ENCODE measurements around the gene PRPS1L1.

PRPS1L1 gene

DNA sequence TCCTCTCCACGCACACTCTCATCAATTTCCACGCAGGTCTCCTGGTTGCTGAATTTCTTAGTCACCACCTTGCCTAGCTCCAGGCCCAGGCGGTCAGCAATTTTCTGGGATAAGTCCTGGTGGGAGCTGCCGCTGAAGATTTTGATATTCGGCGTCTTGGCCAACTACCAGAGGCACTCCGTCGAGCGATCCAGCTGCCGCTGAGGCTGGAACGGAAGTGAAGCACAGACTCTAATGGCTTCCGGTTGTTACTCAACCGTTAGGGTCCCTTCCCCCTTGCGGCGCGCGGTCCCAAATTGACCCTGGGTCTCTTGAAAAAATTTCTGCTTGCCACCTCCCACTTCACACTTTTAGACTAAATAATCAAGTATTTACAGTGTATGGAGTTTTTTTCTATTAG lies at the start of gene PRPS1L1:
Gene PRPS1L1, minus strand, starts transcription at position 219 of the 400 bp plus-strand sequence.
- DNase-seq: no peak
- no peak within 1 kb of the TSS for H3K4me3 Mint-ChIP-seq
- no peak within 1 kb of the TSS for H3K27ac Mint-ChIP-seq
- H3K4me1 Mint-ChIP-seq: no peaks in the 10 kb centered on the region
- H3K9me3 Mint-ChIP-seq: no peaks in the 10 kb centered on the region
- ATAC-seq: no peak
- no peaks in the 10 kb centered on the region for H3K27me3 Mint-ChIP-seq

GRCh38 chr7:18076461-18076860 lies 48.8 kb upstream of the PRPS1L1 start:
- Mint-ChIP-seq H3K9me3 (peaks cover 7 to 10% of the 10 kb centered on the region in 2 donors), H3K4me3 (no peak overlapping the region), H3K27me3 (peaks cover 4% of the 10 kb centered on the region), H3K4me1 (no peaks in the 10 kb centered on the region), H3K27ac (no peak overlapping the region)
- ATAC-seq (no peak), DNase-seq (no peak)

DNA sequence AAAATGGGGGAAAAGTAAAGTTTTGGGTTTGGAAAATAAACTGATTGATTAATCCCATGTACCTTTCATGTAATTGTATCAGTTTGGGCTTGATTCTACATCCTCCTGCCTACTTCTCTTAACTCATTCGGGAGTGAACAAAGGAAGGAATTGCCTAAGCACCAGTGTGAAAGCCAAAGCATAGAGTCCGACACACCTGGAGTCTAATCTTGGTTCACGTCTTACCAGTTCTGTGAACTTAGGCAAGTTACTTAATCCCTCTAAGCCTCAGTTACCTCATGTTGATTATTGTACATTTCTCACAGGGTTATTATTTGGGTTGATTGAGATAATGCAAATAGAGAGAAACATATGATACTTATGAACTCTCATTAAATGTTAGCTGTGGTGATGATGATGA lies 41.1 kb upstream of the PRPS1L1 start:
- Mint-ChIP-seq H3K4me1 (no peaks in the 10 kb centered on the region), H3K4me3 (no peak overlapping the region), H3K27me3 (no peaks in the 10 kb centered on the region), H3K27ac (no peak overlapping the region), H3K9me3 (no peaks in the 10 kb centered on the region)
- DNase-seq (no peak), ATAC-seq (no peak)

- no peak overlapping the region for H3K4me3 Mint-ChIP-seq
- no peaks in the 10 kb centered on the region for H3K27me3 Mint-ChIP-seq
- ATAC-seq: no peak
- no peaks in the 10 kb centered on the region for H3K9me3 Mint-ChIP-seq
- no peak overlapping the region for H3K27ac Mint-ChIP-seq
- H3K4me1 Mint-ChIP-seq: no peaks in the 10 kb centered on the region
- DNase-seq: no peak
Observed at GRCh38 chr7:18064242-18064838, 36.7 kb upstream of the PRPS1L1 start.

- no peak for ATAC-seq
- no peaks in the 10 kb centered on the region for H3K27me3 Mint-ChIP-seq
- no peak overlapping the region for H3K4me3 Mint-ChIP-seq
- H3K27ac Mint-ChIP-seq: no peak overlapping the region
- no peaks in the 10 kb centered on the region for H3K9me3 Mint-ChIP-seq
- DNase-seq: no peak
- no peaks in the 10 kb centered on the region for H3K4me1 Mint-ChIP-seq
Observed at GRCh38 chr7:18063149-18063901, 35.7 kb upstream of the PRPS1L1 start.

GRCh38 chr7:18059171-18059570 lies 31.5 kb upstream of the PRPS1L1 start:
- no peaks in the 10 kb centered on the region for H3K4me1 Mint-ChIP-seq
- ATAC-seq: no peak
- DNase-seq: no peak
- H3K27ac Mint-ChIP-seq: no peak overlapping the region
- no peak overlapping the region for H3K4me3 Mint-ChIP-seq
- H3K9me3 Mint-ChIP-seq: no peaks in the 10 kb centered on the region
- H3K27me3 Mint-ChIP-seq: no peaks in the 10 kb centered on the region

GRCh38 chr7:18053941-18054340 lies 26.3 kb upstream of the PRPS1L1 start:
- no peak overlapping the region for H3K4me3 Mint-ChIP-seq
- DNase-seq: no peak
- no peak overlapping the region for H3K27ac Mint-ChIP-seq
- H3K27me3 Mint-ChIP-seq: no peaks in the 10 kb centered on the region
- no peaks in the 10 kb centered on the region for H3K9me3 Mint-ChIP-seq
- ATAC-seq: no peak
- no peaks in the 10 kb centered on the region for H3K4me1 Mint-ChIP-seq

DNA sequence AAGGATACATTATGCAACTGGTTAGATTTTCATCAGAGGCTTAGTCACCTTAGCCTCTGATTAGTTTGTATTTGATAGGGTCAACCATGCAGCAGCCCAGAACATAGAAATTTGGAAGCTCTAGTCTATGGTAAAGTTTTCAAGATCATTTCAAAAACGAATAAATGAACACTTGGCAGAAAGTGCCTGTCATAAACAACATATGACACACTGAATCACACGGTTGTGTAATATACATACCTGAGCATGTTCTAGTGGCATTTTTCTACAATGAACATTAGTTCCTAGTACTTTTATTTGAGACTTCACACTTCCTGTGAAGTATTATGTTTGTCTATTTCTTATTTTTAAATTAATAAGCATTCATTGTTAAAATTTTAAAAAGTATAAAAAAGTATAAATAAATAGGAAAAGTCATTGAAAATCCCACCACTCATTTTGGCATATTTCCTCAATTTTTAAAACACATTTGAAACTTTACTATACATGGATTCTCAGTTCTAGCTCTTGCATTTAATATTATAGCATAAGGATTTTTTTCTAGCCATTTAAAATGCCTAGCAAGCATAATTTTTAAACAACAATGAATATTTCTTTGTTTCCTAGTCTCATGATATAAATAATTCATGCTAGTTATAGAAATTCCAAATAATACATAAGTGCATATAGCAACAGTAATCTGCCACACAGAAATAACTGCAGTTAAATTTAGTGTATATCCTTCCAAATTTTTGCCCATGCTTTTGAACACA lies 25.7 kb upstream of the PRPS1L1 start:
- H3K4me1 Mint-ChIP-seq: no peaks in the 10 kb centered on the region
- H3K27me3 Mint-ChIP-seq: no peaks in the 10 kb centered on the region
- H3K27ac Mint-ChIP-seq: no peak overlapping the region
- no peak for ATAC-seq
- no peaks in the 10 kb centered on the region for H3K9me3 Mint-ChIP-seq
- DNase-seq: no peak
- H3K4me3 Mint-ChIP-seq: no peak overlapping the region

DNA sequence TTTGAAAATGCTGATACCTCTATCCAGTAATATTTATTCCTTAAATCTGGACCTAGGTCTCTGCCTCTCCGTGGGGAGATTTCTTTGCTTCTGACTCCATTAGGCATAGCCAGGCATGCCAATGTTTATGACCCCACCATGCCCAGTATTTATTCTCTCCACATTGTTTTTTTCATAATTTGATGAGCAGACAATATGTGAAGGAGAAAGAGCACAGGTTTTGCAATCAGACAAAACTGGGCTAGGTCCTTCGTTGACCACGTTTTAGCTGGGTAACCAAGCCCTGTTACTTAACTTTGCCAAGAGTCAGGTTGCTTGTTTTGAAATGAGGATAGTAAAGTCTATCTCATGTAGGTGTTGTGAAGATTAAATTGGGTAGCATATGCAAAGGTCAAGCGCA lies 21.6 kb upstream of the PRPS1L1 start:
- Mint-ChIP-seq H3K4me3 (no peak overlapping the region), H3K27ac (no peak overlapping the region), H3K4me1 (no peaks in the 10 kb centered on the region), H3K27me3 (no peaks in the 10 kb centered on the region), H3K9me3 (no peaks in the 10 kb centered on the region)
- DNase-seq (no peak), ATAC-seq (no peak)

GRCh38 chr7:18046601-18047000 lies 19.0 kb upstream of the PRPS1L1 start:
- ATAC-seq: no peak
- DNase-seq: no peak
- no peaks in the 10 kb centered on the region for H3K4me1 Mint-ChIP-seq
- peaks cover 4 to 7% of the 10 kb centered on the region in 2 donors for H3K9me3 Mint-ChIP-seq
- no peaks in the 10 kb centered on the region for H3K27me3 Mint-ChIP-seq
- no peak overlapping the region for H3K27ac Mint-ChIP-seq
- no peak overlapping the region for H3K4me3 Mint-ChIP-seq

DNA sequence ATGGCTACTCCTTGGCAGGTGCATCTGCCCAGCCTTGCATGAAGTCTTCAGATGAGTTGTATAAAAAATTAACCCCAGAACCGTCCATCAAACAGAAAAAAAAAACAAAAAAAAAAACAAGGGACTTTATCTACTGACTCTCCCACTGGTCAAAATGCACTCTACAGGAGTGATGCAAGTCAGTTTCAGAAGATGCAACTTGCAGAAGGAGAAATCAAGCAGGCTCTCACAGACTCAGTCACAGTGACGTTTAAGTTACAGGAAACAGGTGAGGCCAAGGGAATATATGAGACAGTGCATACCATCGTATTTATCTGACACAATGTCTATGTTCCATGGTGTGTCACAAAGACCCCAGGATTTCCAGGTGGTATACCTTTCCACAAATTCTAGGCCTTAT lies 17.5 kb upstream of the PRPS1L1 start:
- peak overlapping the region in 1 of 2 donors; percentile 27 for H3K27ac Mint-ChIP-seq
- ATAC-seq (peak; percentile 37), DNase-seq (no peak)
- H3K4me3 Mint-ChIP-seq: no peak overlapping the region
- peaks cover 4 to 7% of the 10 kb centered on the region in 2 donors for H3K9me3 Mint-ChIP-seq
- no peaks in the 10 kb centered on the region for H3K4me1 Mint-ChIP-seq
- no peaks in the 10 kb centered on the region for H3K27me3 Mint-ChIP-seq

DNA sequence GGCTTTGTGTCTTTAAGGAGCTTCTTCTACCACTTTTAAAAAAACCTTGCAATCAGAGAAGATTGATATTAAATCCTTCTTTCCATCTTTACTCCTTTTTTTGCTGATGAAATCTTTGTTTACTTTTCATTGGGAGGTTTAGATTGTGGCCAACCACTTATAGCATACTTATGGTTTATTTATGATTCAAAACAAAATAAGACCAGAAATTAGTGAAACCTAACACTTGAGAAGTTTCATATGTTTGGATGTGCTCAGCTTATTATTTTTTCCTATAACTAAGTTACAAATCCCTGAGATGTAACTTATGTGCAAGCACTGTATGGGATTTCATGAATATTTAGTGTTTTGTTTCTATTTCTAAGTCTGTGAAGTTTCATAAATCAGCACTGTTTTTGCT lies 13.5 kb upstream of the PRPS1L1 start:
- peaks cover 4 to 7% of the 10 kb centered on the region in 2 donors for H3K9me3 Mint-ChIP-seq
- no peak for ATAC-seq
- H3K27ac Mint-ChIP-seq: no peak overlapping the region
- DNase-seq: no peak
- no peak overlapping the region for H3K4me3 Mint-ChIP-seq
- H3K4me1 Mint-ChIP-seq: no peaks in the 10 kb centered on the region
- H3K27me3 Mint-ChIP-seq: no peaks in the 10 kb centered on the region

GRCh38 chr7:18040196-18040595 lies 12.6 kb upstream of the PRPS1L1 start:
- H3K4me1 Mint-ChIP-seq: no peaks in the 10 kb centered on the region
- H3K9me3 Mint-ChIP-seq: peaks cover 4 to 7% of the 10 kb centered on the region in 2 donors
- H3K4me3 Mint-ChIP-seq: no peak overlapping the region
- ATAC-seq (no peak), DNase-seq (no peak)
- H3K27me3 Mint-ChIP-seq: no peaks in the 10 kb centered on the region
- H3K27ac Mint-ChIP-seq: no peak overlapping the region

GRCh38 chr7:18038382-18038781 lies 10.7 kb upstream of the PRPS1L1 start:
- Mint-ChIP-seq H3K4me1 (no peaks in the 10 kb centered on the region), H3K4me3 (no peak overlapping the region), H3K9me3 (peaks cover 4 to 7% of the 10 kb centered on the region in 2 donors), H3K27ac (no peak overlapping the region), H3K27me3 (no peaks in the 10 kb centered on the region)
- no peak for DNase-seq
- no peak for ATAC-seq

DNA sequence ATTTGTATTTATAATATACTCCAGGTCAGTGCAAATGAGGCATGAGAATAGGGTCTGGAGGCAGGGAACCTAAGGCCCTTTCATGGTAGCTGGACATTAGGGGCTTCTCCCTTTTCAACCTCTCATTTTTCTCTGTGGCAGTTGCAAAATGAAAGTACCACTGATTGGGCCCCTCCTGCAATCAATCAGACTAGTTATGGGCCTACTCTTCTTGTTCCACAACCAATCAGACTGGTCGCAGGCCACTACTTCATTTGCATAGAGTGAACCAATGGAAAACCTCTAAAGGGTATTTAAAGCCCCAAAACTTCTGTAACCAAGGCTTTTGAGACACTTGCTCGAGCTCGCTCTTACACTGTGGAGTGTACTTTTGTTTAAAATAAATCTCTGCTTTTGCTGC lies 10.0 kb upstream of the PRPS1L1 start:
- no peak for ATAC-seq
- H3K4me1 Mint-ChIP-seq: no peaks in the 10 kb centered on the region

GRCh38 chr7:18036783-18037182 lies 9.1 kb upstream of the PRPS1L1 start:
- DNase-seq (no peak), ATAC-seq (no peak)
- no peak overlapping the region for H3K4me3 Mint-ChIP-seq
- no peaks in the 10 kb centered on the region for H3K27me3 Mint-ChIP-seq
- H3K9me3 Mint-ChIP-seq: no peaks in the 10 kb centered on the region
- no peak overlapping the region for H3K27ac Mint-ChIP-seq
- no peaks in the 10 kb centered on the region for H3K4me1 Mint-ChIP-seq

More for the DNA sequence above, 10.0 kb upstream of the PRPS1L1 start:
- Mint-ChIP-seq H3K9me3 (peaks cover under 1 to 2% of the 10 kb centered on the region in 2 donors), H3K27ac (no peak overlapping the region), H3K27me3 (no peaks in the 10 kb centered on the region), H3K4me3 (no peak overlapping the region)
- no peak for DNase-seq

All from stimulated activated naive CD8-positive, alpha-beta T cell treated with anti-CD3 and anti-CD28 coated beads, Interleukin-15, amount 100 ng/mL, for 72 hours (primary cell).